IPS-15b (cell line): ENCODE measurements around the gene WDR47.
"Not testable (repeated sequence)": the region's sequence is repeated elsewhere in the genome, so short reads cannot be mapped to it uniquely, and the experiment has no call there.

Experiments used
- H3K27me3 ChIP-seq: one replicate; pipeline ENCODE4 v1.6.1; 2013; ENCODE audit warnings: low read length; ENCODE audit not compliant: control insufficient read depth, insufficient read depth
- H3K36me3 ChIP-seq: one replicate; pipeline ENCODE4 v1.6.1; 2013; ENCODE audit warnings: low read length; ENCODE audit not compliant: control insufficient read depth, insufficient read depth
- H3K4me1 ChIP-seq: one replicate; pipeline ENCODE4 v1.6.1; 2013; ENCODE audit warnings: mild to moderate bottlenecking, low read length; ENCODE audit not compliant: control insufficient read depth, insufficient read depth
- H3K4me3 ChIP-seq: one replicate; pipeline ENCODE4 v1.5.1; 2013; ENCODE audit warnings: low read depth, low read length
- H3K9ac ChIP-seq: one replicate; pipeline ENCODE4 v1.6.1; 2013; ENCODE audit warnings: low read depth, mild to moderate bottlenecking, low read length
- H3K9me3 ChIP-seq: one replicate; pipeline ENCODE4 v1.6.1; 2013; ENCODE audit warnings: mild to moderate bottlenecking, low read length; ENCODE audit not compliant: control insufficient read depth, insufficient read depth

Gene WDR47

GRCh38 chr1:108957888-108958287 is 84.0 kb downstream of the WDR47 start:
- Histone ChIP-seq H3K36me3 (no peaks in the 10 kb centered on the region), H3K4me1 (peaks cover 5% of the 10 kb centered on the region), H3K9me3 (no peaks in the 10 kb centered on the region), H3K9ac (no peak overlapping the region), H3K4me3 (no peak overlapping the region), H3K27me3 (no peaks in the 10 kb centered on the region)

- Histone ChIP-seq H3K36me3 (no peaks in the 10 kb centered on the region), H3K4me1 (no peaks in the 10 kb centered on the region), H3K9me3 (no peaks in the 10 kb centered on the region)
Measured at GRCh38 chr1:108955881-108956280, 86.0 kb downstream of the WDR47 start.

GRCh38 chr1:108955111-108955510 is 86.8 kb downstream of the WDR47 start:
- Histone ChIP-seq H3K36me3 (no peaks in the 10 kb centered on the region), H3K27me3 (no peaks in the 10 kb centered on the region), H3K9me3 (no peaks in the 10 kb centered on the region), H3K9ac (no peak overlapping the region), H3K4me1 (no peaks in the 10 kb centered on the region), H3K4me3 (no peak overlapping the region)

More at GRCh38 chr1:108955881-108956280, 86.0 kb downstream of the WDR47 start:
- no peaks in the 10 kb centered on the region for H3K27me3 ChIP-seq
- no peak overlapping the region for H3K4me3 ChIP-seq
- H3K9ac ChIP-seq = no peak overlapping the region

- H3K36me3 ChIP-seq = no peaks in the 10 kb centered on the region
- H3K4me1 ChIP-seq = peaks cover 10% of the 10 kb centered on the region
- no peaks in the 10 kb centered on the region for H3K9me3 ChIP-seq
- no peaks in the 10 kb centered on the region for H3K27me3 ChIP-seq
- no peak overlapping the region for H3K4me3 ChIP-seq
- no peak overlapping the region for H3K9ac ChIP-seq
Measured at GRCh38 chr1:108953452-108953851, 88.5 kb downstream of the WDR47 start.

GRCh38 chr1:108951242-108951641 is 90.7 kb downstream of the WDR47 start:
- Histone ChIP-seq H3K9me3 (no peaks in the 10 kb centered on the region), H3K36me3 (peaks cover 5% of the 10 kb centered on the region), H3K9ac (no peak overlapping the region), H3K27me3 (no peaks in the 10 kb centered on the region), H3K4me3 (no peak overlapping the region), H3K4me1 (peaks cover 23% of the 10 kb centered on the region)

- Histone ChIP-seq H3K36me3 (peaks cover 5% of the 10 kb centered on the region), H3K4me3 (no peak overlapping the region), H3K9me3 (no peaks in the 10 kb centered on the region), H3K27me3 (no peaks in the 10 kb centered on the region), H3K4me1 (peaks cover 23% of the 10 kb centered on the region), H3K9ac (no peak overlapping the region)
Measured at GRCh38 chr1:108949044-108949443, 92.9 kb downstream of the WDR47 start.

GRCh38 chr1:108947871-108948525 is 93.9 kb downstream of the WDR47 start:
- Histone ChIP-seq H3K27me3 (no peaks in the 10 kb centered on the region), H3K9me3 (no peaks in the 10 kb centered on the region), H3K9ac (no peak overlapping the region), H3K4me1 (peaks cover 23% of the 10 kb centered on the region), H3K4me3 (peak overlapping the region; percentile 1), H3K36me3 (peaks cover 5% of the 10 kb centered on the region)

GRCh38 chr1:108936170-108936569 is 105.7 kb downstream of the WDR47 start:
- H3K27me3 ChIP-seq = no peaks in the 10 kb centered on the region
- H3K4me3 ChIP-seq = no peak overlapping the region
- H3K4me1 ChIP-seq = no peaks in the 10 kb centered on the region
- H3K36me3 ChIP-seq = peaks cover 22% of the 10 kb centered on the region
- no peak overlapping the region for H3K9ac ChIP-seq
- H3K9me3 ChIP-seq = no peaks in the 10 kb centered on the region

GRCh38 chr1:108933944-108934343 is 108.0 kb downstream of the WDR47 start:
- peaks cover 24% of the 10 kb centered on the region for H3K36me3 ChIP-seq
- no peak overlapping the region for H3K4me3 ChIP-seq
- no peaks in the 10 kb centered on the region for H3K9me3 ChIP-seq
- H3K9ac ChIP-seq = no peak overlapping the region
- H3K27me3 ChIP-seq = no peaks in the 10 kb centered on the region
- no peaks in the 10 kb centered on the region for H3K4me1 ChIP-seq

GRCh38 chr1:108927565-108927964 is 114.3 kb downstream of the WDR47 start:
- H3K36me3 ChIP-seq, H3K4me3 ChIP-seq, H3K27me3 ChIP-seq, H3K4me1 ChIP-seq, H3K9ac ChIP-seq, H3K9me3 ChIP-seq: not testable (repeated sequence)

- Histone ChIP-seq H3K4me1 (no peaks in the 10 kb centered on the region), H3K27me3 (no peaks in the 10 kb centered on the region), H3K9ac (no peak overlapping the region), H3K36me3 (peaks cover under 1% of the 10 kb centered on the region), H3K9me3 (no peaks in the 10 kb centered on the region), H3K4me3 (no peak overlapping the region)
Measured at GRCh38 chr1:108925920-108926319, 116.0 kb downstream of the WDR47 start.
